Stimulated activated CD4-positive, alpha-beta T cell treated with anti-CD3 and anti-CD28 coated beads, Interleukin-2, amount 100 ng/mL, for 4 hours (primary cell): ENCODE measurements around the gene ATP6V1B1.

Experiments used
- DNase-seq: peaks from one replicate; pipeline ENCODE4 v3.0.0-alpha.2; 2020; ENCODE audit warnings: low read depth

The ATP6V1B1 gene

GRCh38 chr2:70901227-70902066 lies 34.3 kb upstream of the ATP6V1B1 start:
- no peak for DNase-seq

DNA sequence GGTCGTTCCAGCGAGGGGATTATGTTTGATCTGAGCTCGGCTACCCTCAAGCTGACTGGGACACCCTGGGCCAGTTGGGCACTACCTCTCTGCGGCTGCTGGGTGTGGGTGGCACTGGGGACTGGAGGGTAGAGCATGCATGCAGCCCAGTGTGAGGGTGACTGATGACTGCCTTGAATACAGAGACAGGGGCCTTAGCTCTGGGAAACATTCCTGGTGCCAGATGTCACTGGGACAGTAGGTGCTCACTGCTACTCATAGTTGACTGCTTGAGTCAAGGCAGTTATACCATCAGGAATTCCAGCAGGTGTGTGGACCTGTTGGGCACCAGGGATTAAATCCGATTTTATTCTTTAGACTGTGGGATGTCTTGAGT lies 33.6 kb upstream of the ATP6V1B1 start:
- no peak for DNase-seq

- no peak for DNase-seq
Measured at GRCh38 chr2:70902579-70902978, 33.1 kb upstream of the ATP6V1B1 start.

GRCh38 chr2:70903171-70903570 lies 32.5 kb upstream of the ATP6V1B1 start:
- no peak for DNase-seq

- DNase-seq: no peak
Measured at GRCh38 chr2:70903641-70904340, 31.9 kb upstream of the ATP6V1B1 start.

GRCh38 chr2:70904371-70905216 lies 31.1 kb upstream of the ATP6V1B1 start:
- no peak for DNase-seq

- no peak for DNase-seq
Measured at GRCh38 chr2:70905443-70906421, 30.0 kb upstream of the ATP6V1B1 start.

- DNase-seq: no peak
Measured at GRCh38 chr2:70906439-70907005, 29.2 kb upstream of the ATP6V1B1 start.

- DNase-seq: no peak
Measured at GRCh38 chr2:70907130-70908057, 28.3 kb upstream of the ATP6V1B1 start.

DNA sequence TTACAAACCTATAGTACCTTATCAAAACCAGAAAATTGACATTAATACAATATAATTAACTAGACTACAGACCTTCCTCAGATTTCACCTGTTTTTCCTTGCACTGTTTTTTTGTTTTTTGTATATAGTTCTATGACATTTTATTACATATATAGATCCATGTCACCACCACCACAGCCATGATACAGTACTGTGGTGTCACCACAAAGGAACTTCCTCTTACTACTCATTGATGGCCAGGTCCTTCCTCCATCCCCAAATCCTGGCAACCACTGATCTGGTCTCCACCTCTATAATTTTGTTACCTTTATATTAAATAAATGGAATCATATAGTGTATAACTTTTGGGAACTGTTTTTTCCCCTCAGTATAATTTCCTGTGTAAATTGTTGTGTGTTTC lies 19.4 kb upstream of the ATP6V1B1 start:
- no peak for DNase-seq

DNA sequence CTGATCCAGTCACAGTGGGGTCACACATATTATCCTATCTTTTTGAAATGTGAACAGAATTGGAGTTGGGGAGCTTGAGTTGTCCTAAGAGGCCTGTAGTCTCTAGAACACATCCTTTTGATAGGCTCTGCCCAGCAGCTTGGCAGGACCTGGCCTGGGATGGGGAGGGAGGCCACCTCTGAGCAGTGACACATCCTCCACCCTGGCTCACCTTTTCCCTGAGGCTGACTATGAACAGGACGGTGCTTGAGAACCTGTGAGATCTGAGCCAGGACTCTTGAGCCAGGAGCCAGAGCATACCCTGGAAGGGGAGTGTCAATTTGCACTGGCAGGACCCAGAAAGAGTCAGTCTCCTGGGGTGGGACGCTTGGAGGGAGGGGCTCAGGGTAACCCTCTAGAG lies 17.7 kb upstream of the ATP6V1B1 start:
- no peak for DNase-seq

- DNase-seq: peak; percentile 51
Measured at GRCh38 chr2:70919672-70920366, 15.9 kb upstream of the ATP6V1B1 start.

DNA sequence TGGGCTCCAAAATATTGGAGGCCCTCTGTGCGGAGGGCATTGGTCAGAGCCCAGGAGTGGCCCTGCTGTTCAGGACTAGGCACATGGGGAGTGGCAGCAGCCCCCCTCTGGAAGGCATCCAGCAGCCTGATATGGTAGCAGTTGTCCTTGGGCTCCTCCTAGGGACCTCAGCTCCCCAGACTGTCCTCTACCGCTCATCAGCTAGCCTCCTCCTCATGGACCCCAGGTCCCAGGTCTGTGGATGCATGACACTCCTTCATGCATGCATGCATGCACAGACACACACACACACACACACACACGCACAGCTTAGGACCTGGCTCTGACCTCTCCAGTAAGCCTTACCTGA lies 15.4 kb upstream of the ATP6V1B1 start:
- no peak for DNase-seq

DNA sequence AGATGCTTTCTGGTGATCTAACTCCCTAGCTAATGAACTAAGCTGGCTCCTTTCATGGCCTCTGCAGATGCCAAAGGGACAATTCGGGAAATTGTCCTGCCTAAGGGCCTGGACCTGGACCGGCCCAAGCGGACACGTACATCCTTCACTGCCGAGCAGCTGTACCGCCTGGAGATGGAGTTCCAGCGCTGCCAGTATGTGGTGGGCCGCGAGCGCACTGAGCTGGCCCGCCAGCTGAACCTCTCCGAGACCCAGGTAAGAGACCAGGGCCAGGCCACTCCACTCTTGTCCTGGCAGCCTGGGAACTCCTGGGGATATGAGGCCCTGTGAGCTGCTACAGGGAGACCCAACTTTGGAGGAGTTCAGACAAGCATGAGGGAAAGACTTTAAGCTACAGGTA lies 14.7 kb upstream of the ATP6V1B1 start:
- no peak for DNase-seq

GRCh38 chr2:70921839-70922234 lies 13.9 kb upstream of the ATP6V1B1 start:
- no peak for DNase-seq

- DNase-seq: no peak
Measured at GRCh38 chr2:70922235-70923234, 13.2 kb upstream of the ATP6V1B1 start.

- no peak for DNase-seq
Measured at GRCh38 chr2:70923378-70924015, 12.2 kb upstream of the ATP6V1B1 start.

- DNase-seq: no peak
Measured at GRCh38 chr2:70926042-70926441, 9.7 kb upstream of the ATP6V1B1 start.
